ENCODE measurements around the gene CCDC195. TPM values are rescaled to one million over a fixed set of nuclear protein-coding genes. Genes with fewer than 3 reads are reported as not detected.

CCDC195 gene
- polyA plus RNA-seq, 1 donor (not counting 4 experiments of a cell fraction or from before 2014, with no cell fraction given): not detected

DNA sequence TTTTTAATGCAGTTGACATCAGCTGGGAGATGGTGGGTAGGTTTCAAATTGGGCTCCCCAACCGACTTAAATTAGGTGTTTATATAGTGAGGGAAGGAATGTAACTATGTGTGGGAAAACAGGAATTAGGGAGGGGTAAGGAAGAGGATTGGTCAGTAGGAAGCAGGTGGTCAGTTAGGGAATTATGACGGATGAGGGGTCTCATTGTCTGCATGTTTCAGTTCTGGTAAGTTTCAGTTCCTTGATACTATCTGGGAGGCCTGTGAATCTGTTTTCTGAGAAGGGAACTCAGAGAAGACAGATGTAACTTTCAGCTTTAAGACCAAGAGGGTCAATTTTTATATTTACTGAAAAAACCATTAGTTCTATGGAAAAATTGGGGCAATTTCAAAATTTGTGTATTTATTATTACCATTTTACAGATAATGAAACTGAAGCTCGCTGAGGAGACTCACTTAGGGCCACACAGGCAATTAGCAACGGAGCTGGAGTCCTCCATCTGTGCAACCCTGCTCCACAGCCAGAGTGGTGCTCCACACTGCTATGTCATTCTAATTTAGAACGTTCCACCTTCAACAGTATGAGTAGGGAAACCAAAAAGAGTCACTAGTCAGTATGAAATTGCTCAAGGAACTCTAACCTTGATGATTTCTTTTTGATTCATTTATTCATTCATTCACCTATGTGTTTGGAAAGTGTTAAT lies 36.0 kb upstream of the CCDC195 start:
- H3K9me1 ChIP-seq (ENCODE audit: control insufficient read depth, extremely low read depth, insufficient read depth, low read length): no peaks in the 10 kb centered on the region
- dilution Hi-C loops (cut with MboI; ENCODE audit: extremely low pct_ligation_motif_present, low sequenced_read_pairs): no loop called here
- H3K4me3 ChIP-seq (ENCODE audit: control insufficient read depth in 2 of 3, extremely low read depth in 1 of 3, insufficient read depth in 2 of 3, low read depth in 1 of 3, low read length in 3 of 3): no peak overlapping the region
- H3K9ac ChIP-seq (ENCODE audit: control insufficient read depth, extremely low read depth, insufficient read depth, low read length): no peak overlapping the region
- H3K9me3 ChIP-seq (ENCODE audit: control insufficient read depth, low read depth, low read length): no peaks in the 10 kb centered on the region
- peaks cover 6% of the 10 kb centered on the region for H3K4me1 ChIP-seq (ENCODE audit: control insufficient read depth, extremely low read depth, insufficient read depth, low read length)
- no peak overlapping the region for H3K27ac ChIP-seq (ENCODE audit: control insufficient read depth, insufficient read depth, low read length)
- no peak for FAIRE-seq
- H4K20me1 ChIP-seq (ENCODE audit: control insufficient read depth, extremely low read depth, insufficient read depth, low read length): no peaks in the 10 kb centered on the region
- TF ChIP-seq, protein P1, sequence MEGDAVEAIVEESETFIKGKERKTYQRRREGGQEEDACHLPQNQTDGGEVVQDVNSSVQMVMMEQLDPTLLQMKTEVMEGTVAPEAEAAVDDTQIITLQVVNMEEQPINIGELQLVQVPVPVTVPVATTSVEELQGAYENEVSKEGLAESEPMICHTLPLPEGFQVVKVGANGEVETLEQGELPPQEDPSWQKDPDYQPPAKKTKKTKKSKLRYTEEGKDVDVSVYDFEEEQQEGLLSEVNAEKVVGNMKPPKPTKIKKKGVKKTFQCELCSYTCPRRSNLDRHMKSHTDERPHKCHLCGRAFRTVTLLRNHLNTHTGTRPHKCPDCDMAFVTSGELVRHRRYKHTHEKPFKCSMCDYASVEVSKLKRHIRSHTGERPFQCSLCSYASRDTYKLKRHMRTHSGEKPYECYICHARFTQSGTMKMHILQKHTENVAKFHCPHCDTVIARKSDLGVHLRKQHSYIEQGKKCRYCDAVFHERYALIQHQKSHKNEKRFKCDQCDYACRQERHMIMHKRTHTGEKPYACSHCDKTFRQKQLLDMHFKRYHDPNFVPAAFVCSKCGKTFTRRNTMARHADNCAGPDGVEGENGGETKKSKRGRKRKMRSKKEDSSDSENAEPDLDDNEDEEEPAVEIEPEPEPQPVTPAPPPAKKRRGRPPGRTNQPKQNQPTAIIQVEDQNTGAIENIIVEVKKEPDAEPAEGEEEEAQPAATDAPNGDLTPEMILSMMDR (optimal IDR thresholded peaks at IDR 0.05 in 1 of 3, IDR thresholded peaks at IDR 0.05 in 1 of 3, conservative IDR thresholded peaks at IDR 0.05 in 1 of 3; ENCODE audit: extremely low read depth in 1 of 3, insufficient read depth in 2 of 3, low read length in 3 of 3): no peak
- no peak for TF ChIP-seq EZH2 (IDR thresholded peaks at IDR 0.05; ENCODE audit: low read length)
- H3K36me3 ChIP-seq (ENCODE audit: control insufficient read depth in 2 of 2, extremely low read depth in 1 of 2, insufficient read depth in 2 of 2, low read length in 2 of 2): no peaks in the 10 kb centered on the region
- DNase-seq (ENCODE audit: low read depth, low spot score): no peak
- no peak overlapping the region for H3K4me2 ChIP-seq (ENCODE audit: control insufficient read depth, extremely low read depth, insufficient read depth, low read depth, low read length)
- H3K27me3 ChIP-seq (ENCODE audit: control insufficient read depth, extremely low read depth, insufficient read depth, low read length): no peaks in the 10 kb centered on the region
- no peak overlapping the region for H2AFZ ChIP-seq (ENCODE audit: control insufficient read depth, low read length)
- H3K79me2 ChIP-seq (ENCODE audit: control insufficient read depth, insufficient read depth, low read length): no peaks in the 10 kb centered on the region

DNA sequence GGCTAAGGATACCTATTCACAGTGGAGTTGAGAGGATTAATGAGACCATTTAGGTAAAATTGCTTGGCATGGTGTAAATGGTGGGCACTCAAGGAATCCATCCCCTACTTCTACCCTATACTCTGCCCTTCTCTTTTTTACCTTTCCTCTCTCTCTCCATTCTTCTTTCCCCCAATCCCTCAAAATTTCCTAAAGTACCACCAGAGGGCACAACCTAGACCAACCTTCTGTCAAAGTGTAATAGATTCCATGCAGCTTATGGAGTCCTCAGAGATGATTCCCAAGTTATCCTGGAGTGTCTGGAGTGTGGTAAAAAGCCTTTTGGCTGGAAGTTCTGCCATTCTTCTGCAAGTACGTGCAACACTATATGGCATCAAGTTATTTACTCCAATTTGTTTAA lies 33.0 kb upstream of the CCDC195 start:
- FAIRE-seq (no peak), DNase-seq (ENCODE audit: low read depth, low spot score) (no peak)
- Histone ChIP-seq H3K4me2 (ENCODE audit: control insufficient read depth, extremely low read depth, insufficient read depth, low read depth, low read length) (no peak overlapping the region), H3K36me3 (ENCODE audit: control insufficient read depth in 2 of 2, extremely low read depth in 1 of 2, insufficient read depth in 2 of 2, low read length in 2 of 2) (no peaks in the 10 kb centered on the region), H3K27ac (ENCODE audit: control insufficient read depth, insufficient read depth, low read length) (no peak overlapping the region), H3K9ac (ENCODE audit: control insufficient read depth, extremely low read depth, insufficient read depth, low read length) (no peak overlapping the region), H3K9me1 (ENCODE audit: control insufficient read depth, extremely low read depth, insufficient read depth, low read length) (no peaks in the 10 kb centered on the region), H3K4me1 (ENCODE audit: control insufficient read depth, extremely low read depth, insufficient read depth, low read length) (peaks cover 1% of the 10 kb centered on the region), H2AFZ (ENCODE audit: control insufficient read depth, low read length) (no peak overlapping the region), H3K79me2 (ENCODE audit: control insufficient read depth, insufficient read depth, low read length) (no peaks in the 10 kb centered on the region), H4K20me1 (ENCODE audit: control insufficient read depth, extremely low read depth, insufficient read depth, low read length) (no peaks in the 10 kb centered on the region), H3K27me3 (ENCODE audit: control insufficient read depth, extremely low read depth, insufficient read depth, low read length) (no peaks in the 10 kb centered on the region), H3K9me3 (ENCODE audit: control insufficient read depth, low read depth, low read length) (no peaks in the 10 kb centered on the region), H3K4me3 (ENCODE audit: control insufficient read depth in 2 of 3, extremely low read depth in 1 of 3, insufficient read depth in 2 of 3, low read depth in 1 of 3, low read length in 3 of 3) (no peak overlapping the region)
- no peak for TF ChIP-seq EZH2 (IDR thresholded peaks at IDR 0.05; ENCODE audit: low read length)
- TF ChIP-seq, protein P1 (optimal IDR thresholded peaks at IDR 0.05 in 1 of 3, IDR thresholded peaks at IDR 0.05 in 1 of 3, conservative IDR thresholded peaks at IDR 0.05 in 1 of 3; ENCODE audit: extremely low read depth in 1 of 3, insufficient read depth in 2 of 3, low read length in 3 of 3): peak; percentile 11 to 44 (median 34)
- dilution Hi-C loops (cut with MboI; ENCODE audit: extremely low pct_ligation_motif_present, low sequenced_read_pairs): no loop called here
